ENCODE results near the gene HYCC1.

DNA sequence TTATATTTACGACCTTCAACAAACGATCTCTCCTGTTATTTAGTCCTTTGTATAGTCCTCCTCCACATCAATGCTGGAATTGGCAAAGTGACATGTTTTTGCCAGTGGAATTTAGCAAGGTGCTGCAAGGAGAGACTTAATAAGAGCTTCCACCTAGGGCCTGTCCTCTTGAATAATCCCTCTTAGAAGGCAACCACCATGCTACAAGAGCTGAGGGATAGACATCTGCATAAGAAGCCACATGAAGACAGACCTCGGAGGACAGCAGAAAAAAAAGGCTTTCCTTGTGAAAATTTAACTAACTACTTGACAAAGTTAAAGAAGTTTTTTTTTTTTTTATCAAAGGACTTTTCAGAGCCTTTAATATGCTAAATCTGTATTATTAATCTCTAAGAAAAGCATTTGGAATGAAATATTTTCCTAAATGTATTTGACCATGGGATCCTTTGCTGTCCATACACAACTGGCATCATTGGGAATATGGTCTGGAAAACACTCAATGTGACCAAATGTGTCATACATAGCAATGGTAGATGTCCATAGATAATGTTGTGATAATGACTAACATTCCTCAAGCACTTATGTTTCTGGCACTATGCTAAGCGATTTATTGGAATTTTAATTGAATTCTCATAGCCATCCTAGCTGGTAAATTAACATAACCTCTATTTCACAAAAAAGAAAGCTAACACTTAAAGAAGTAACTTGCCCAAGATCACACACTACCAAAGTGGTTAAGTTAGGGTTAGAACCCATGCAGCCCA lies 13.2 kb downstream of the HYCC1 start:
- TF ChIP-seq, protein P1, sequence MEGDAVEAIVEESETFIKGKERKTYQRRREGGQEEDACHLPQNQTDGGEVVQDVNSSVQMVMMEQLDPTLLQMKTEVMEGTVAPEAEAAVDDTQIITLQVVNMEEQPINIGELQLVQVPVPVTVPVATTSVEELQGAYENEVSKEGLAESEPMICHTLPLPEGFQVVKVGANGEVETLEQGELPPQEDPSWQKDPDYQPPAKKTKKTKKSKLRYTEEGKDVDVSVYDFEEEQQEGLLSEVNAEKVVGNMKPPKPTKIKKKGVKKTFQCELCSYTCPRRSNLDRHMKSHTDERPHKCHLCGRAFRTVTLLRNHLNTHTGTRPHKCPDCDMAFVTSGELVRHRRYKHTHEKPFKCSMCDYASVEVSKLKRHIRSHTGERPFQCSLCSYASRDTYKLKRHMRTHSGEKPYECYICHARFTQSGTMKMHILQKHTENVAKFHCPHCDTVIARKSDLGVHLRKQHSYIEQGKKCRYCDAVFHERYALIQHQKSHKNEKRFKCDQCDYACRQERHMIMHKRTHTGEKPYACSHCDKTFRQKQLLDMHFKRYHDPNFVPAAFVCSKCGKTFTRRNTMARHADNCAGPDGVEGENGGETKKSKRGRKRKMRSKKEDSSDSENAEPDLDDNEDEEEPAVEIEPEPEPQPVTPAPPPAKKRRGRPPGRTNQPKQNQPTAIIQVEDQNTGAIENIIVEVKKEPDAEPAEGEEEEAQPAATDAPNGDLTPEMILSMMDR (IDR thresholded peaks at IDR 0.05): no peak
- TF ChIP-seq POLR2A (IDR thresholded peaks at IDR 0.05): no peak
